ENCODE data around the gene SMC1A.

Gene SMC1A

DNA sequence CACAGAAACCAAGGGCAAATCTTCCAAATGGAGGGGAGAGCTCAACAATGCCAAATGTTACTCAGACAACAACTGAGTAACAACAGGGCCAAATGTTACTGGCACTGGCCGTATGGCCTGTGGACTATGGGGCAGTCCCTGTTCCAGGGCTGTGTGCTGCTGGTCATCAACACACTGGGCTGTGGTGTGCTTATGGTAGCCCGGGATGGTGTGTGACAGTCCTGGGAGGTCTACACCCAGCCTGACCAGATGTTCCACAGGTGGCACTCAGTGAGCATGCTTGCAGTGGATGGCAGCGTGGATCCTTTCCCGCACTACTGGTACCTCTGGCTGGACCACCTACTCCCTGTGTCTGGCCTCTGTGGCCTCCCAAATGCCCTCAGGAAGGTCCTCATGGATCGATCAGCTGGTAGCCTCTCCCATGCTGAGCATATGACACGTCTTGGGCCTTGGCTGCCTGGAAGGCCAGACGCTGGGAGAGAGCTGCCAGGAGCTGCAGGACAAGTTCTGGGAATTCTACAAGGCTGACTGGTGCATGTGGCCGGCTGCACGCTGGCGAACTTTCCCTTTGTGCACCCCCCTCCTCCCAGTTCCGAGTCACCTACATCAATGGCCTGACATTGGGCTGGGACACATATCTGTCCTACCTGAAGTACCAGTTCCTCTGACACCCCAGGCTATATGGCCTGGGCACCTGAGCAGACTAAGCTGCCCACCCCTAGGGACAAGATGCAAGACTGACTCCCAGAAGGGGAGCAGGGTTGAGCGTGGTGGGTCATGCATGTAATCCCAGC is 81.4 kb downstream of the SMC1A start:
- DNase-seq (ENCODE audit: low read depth in 2 of 2) = no peak

- DNase-seq (ENCODE audit: low read depth in 2 of 2) = no peak
These were observed 85.4 kb downstream of the SMC1A start for GRCh38 chrX:53337101-53337500.

- DNase-seq (ENCODE audit: low read depth in 2 of 2) = no peak
These were observed 88.6 kb downstream of the SMC1A start for GRCh38 chrX:53333853-53334252.

GRCh38 chrX:53332204-53332603 is 90.2 kb downstream of the SMC1A start:
- DNase-seq (ENCODE audit: low read depth in 2 of 2) = no peak

DNA sequence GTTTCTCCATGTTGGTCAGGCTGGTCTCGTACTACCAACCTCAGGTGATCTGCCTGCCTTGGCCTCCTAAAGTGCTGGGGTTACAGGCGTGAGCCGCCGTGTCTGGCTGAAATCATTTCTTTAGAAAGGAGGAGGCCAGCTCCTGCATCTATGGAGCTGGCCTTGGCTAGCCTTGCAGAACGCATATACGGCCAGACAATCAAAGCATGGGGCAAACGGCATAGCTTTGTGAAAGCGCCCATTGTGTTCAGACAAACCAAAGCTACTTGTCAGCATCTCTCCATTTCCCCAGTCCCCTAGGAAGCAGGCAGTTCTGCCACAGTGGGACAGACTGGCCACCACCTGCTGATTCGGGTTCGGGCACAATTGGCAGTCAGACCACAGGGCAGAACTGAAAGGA is 92.1 kb downstream of the SMC1A start:
- no peak for DNase-seq (ENCODE audit: low read depth in 2 of 2)

DNA sequence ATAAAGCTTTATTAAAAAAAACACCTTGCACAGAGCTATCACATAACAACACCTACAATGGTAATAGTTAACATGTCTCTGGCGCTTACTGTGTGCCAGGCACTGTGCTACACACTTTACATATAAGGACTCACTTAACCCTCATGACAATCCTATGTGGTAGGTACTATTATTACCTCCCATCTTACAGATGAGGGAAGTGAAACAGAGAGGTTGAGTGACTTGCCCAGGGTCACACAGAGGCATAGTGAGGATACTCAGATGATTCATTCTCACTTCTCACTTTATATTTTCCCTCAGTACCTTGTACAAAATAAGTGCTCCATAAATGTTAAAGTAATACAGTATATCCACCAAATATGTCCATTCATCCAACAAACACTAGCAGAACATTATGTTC is 97.7 kb downstream of the SMC1A start:
- no peak for DNase-seq (ENCODE audit: low read depth in 2 of 2)

Data from stimulated activated CD4-positive, alpha-beta T cell treated with anti-CD3 and anti-CD28 coated beads, Interleukin-1b, Interleukin-23, amount 100 ng/mL, for 4 hours (primary cell).